Ascending aorta (tissue), 2 donors: ENCODE results near the gene ADAMTS17. TPM values are rescaled to one million over a fixed set of nuclear protein-coding genes. Genes with fewer than 3 reads are reported as not detected.
A peak's percentile ranks its signal among the peaks of the same experiment; 100 is the strongest.

Experiments used
- DNase-seq, 2 donors: peaks; one replicate each; pipeline ENCODE4 v3.0.0-alpha.2; 2019; ENCODE audit warnings: low spot score in 2 of 2
- H3K27ac ChIP-seq, 2 donors: fragments of 200-600 bp; sonication (generic); one replicate each; pipeline ENCODE4 v1.5.1; 2016 to 2017; ENCODE audit warnings: mild to moderate bottlenecking in 1 of 2
- H3K27me3 ChIP-seq: fragments of 200-600 bp; sonication (generic); one replicate; pipeline ENCODE4 v1.5.1; 2017
- H3K36me3 ChIP-seq, 2 donors: fragments of 200-600 bp; sonication (generic); one replicate each; pipeline ENCODE4 v1.5.1; 2016
- H3K4me1 ChIP-seq, 2 donors: fragments of 200-600 bp; sonication (generic); one replicate each; pipeline ENCODE4 v1.5.1; 2016 to 2017; ENCODE audit warnings: mild to moderate bottlenecking in 1 of 2
- H3K4me3 ChIP-seq, 2 donors: fragments of 200-600 bp; sonication (generic); one replicate each; pipeline ENCODE4 v1.5.1; 2016 to 2017; ENCODE audit warnings: mild to moderate bottlenecking in 1 of 2
- H3K9me3 ChIP-seq, 2 donors: fragments of 200-600 bp; sonication (generic); one replicate each; pipeline ENCODE4 v1.5.1; 2016
- CTCF ChIP-seq, 3 experiments: fragments of 200-600 bp in 2 of 3; fragments of 450-650 bp in 1 of 3; sonication (generic) in 2 of 3; IDR thresholded peaks; one replicate each; pipeline ENCODE4 v1.5.1; 2016 to 2019; ENCODE audit warnings: antibody characterized with exemption in 3 of 3, mild to moderate bottlenecking in 1 of 3, moderate library complexity in 1 of 3
- intact Hi-C: fragments of 100-400 bp; cut with DNase I; formaldehyde crosslinking; loops from one replicate; pipeline ENCODE4 v1.15.1; 2023
- total RNA-seq: library from RNA; depleted of rRNA; stranded (reverse); fragments of >200 nt; gene quantifications from one replicate; pipeline ENCODE4 v1.1.0, GENCODE V29; 2016

ADAMTS17 gene
- total RNA-seq, 1 donor from 2014 or later: 2.8 TPM

- intact Hi-C loops: no loop called here
- Histone ChIP-seq H3K4me3 (peak overlapping the region; percentile 63 to 68), H3K4me1 (no peaks in the 10 kb centered on the region), H3K27ac (peak overlapping the region; percentile 35 to 65), H3K36me3 (no peaks in the 10 kb centered on the region), H3K27me3 (no peaks in the 10 kb centered on the region), H3K9me3 (peaks cover 0 to 13% of the 10 kb centered on the region in 2 donors)
- DNase-seq: no peak
- TF ChIP-seq CTCF (IDR thresholded peaks at IDR 0.05): no peak
Observed at GRCh38 chr15:100373120-100373896, 31.5 kb upstream of the ADAMTS17 start.

DNA sequence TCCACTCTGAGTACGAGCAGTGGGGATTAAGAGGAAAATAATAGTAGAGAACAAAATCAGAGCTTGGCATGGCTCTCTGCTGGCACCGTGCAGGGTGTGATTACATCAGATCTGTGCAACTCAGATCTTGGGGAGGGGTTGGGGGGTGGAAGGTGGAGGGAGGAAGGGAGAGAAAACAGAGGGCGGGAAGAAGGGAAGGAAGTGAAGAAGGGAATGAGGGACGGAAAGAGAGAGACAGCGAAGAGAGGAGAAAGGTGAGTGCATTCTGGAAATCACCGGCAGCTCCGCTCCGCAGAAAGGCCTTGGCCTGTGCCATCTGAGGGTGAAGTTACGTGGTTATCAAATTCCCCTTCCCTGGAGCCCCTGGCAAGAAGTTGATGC, 31.0 kb upstream of the ADAMTS17 start:
- intact Hi-C loops: loop anchor here (1.0 kb wide), 1 partner anchor 22 kb away; no protein-coding TSS in a partner anchor
- Histone ChIP-seq H3K27ac (peak overlapping the region; percentile 35 to 65), H3K36me3 (no peaks in the 10 kb centered on the region), H3K4me3 (peak overlapping the region; percentile 63 to 68), H3K27me3 (no peaks in the 10 kb centered on the region), H3K4me1 (no peaks in the 10 kb centered on the region), H3K9me3 (peaks cover 0 to 13% of the 10 kb centered on the region in 2 donors)
- no peak for DNase-seq
- no peak for TF ChIP-seq CTCF (IDR thresholded peaks at IDR 0.05)

- intact Hi-C loops: no loop called here
- Histone ChIP-seq H3K4me1 (peaks cover 0 to 2% of the 10 kb centered on the region in 2 donors), H3K4me3 (no peak overlapping the region), H3K36me3 (no peaks in the 10 kb centered on the region), H3K9me3 (no peaks in the 10 kb centered on the region), H3K27ac (no peak overlapping the region), H3K27me3 (no peaks in the 10 kb centered on the region)
- DNase-seq: no peak
- no peak for TF ChIP-seq CTCF (IDR thresholded peaks at IDR 0.05)
Observed at GRCh38 chr15:100355342-100355741, 13.6 kb upstream of the ADAMTS17 start.

DNA sequence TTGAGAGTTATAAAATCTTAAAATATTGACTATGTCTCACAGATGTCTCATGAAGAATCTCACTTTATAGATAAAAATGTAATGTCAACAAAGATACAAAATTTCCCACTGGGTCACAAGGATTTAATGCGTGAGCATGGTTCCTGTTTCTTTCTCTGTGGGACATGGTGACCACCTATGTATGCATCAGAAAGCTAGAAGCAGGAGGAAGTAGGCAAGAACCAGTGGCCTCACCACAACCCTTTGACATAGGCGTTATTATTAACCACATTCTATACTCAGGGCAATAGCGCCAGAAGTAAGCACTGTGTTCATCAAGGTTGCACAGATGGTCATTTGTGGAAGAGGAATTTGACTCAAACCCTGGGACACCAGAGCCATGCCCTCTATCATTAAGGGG, 11.7 kb upstream of the ADAMTS17 start:
- H3K9me3 ChIP-seq: no peaks in the 10 kb centered on the region
- peaks cover 7 to 9% of the 10 kb centered on the region in 2 donors for H3K4me1 ChIP-seq
- no peak for TF ChIP-seq CTCF (IDR thresholded peaks at IDR 0.05)
- intact Hi-C loops: no loop called here
- H3K27ac ChIP-seq: no peak overlapping the region
- H3K4me3 ChIP-seq: no peak overlapping the region
- H3K36me3 ChIP-seq: no peaks in the 10 kb centered on the region
- no peaks in the 10 kb centered on the region for H3K27me3 ChIP-seq
- no peak for DNase-seq

DNA sequence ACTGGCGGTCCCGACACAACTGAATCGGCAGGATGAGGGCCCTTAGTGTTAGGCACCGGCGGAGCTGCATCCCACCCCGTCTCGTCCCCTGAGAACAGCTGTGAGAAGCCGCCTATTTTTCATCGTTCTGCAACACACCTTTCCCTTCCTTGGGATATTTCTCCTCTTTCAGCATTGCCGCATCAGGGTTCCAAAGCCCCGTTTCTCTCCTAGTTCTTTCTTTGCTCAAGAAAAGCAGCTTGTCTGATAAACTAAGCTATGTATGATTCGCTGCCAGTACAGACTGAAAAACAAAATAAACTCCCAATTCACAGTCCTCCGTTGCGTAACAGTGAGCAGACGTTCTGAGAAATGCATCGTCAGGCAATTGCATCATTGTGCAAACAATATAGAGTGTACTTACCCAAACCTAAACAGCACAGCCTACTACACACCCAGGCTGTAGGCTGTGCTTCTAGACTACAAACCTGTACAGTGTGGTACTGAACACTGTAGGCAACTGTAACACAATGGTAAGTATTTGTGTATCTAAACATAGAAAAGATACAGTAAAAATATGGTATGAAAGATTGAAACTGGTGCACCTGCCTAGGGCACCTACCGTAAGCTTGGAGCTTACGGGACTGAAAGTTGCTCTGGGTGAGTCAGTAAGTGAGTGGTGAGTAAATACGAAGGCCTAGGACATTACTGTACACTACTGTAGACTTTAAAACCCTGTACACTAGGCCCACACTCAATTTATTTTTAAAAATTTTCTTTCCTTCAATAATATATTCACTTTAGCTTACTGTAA, 8.9 kb upstream of the ADAMTS17 start:
- no peaks in the 10 kb centered on the region for H3K9me3 ChIP-seq
- no peak for TF ChIP-seq CTCF (IDR thresholded peaks at IDR 0.05)
- H3K4me1 ChIP-seq: peaks cover 7 to 9% of the 10 kb centered on the region in 2 donors
- H3K36me3 ChIP-seq: no peaks in the 10 kb centered on the region
- intact Hi-C loops: loop anchor here (1.0 kb wide), 4 partner anchors 8 to 252 kb away; partner anchors contain the start of genes ASB7 and LINS1
- peak overlapping the region; percentile 73 to 89 for H3K4me3 ChIP-seq
- peak in 1 of 2 donors; percentile 75 for DNase-seq
- no peaks in the 10 kb centered on the region for H3K27me3 ChIP-seq
- peak overlapping the region; percentile 97 to 99 for H3K27ac ChIP-seq
